ENCODE data around the gene FILIP1L. TPM values are rescaled to one million over a fixed set of nuclear protein-coding genes. Genes with fewer than 3 reads are reported as not detected.

The FILIP1L gene
- total RNA-seq, 1 experiment from 2014 or later, result 4.3 TPM

- Histone ChIP-seq H3K36me3 (ENCODE audit: insufficient read depth, low read length, poor library complexity, severe bottlenecking) (no peaks in the 10 kb centered on the region), H3K9me3 (ENCODE audit: low read depth, low read length, poor library complexity, severe bottlenecking) (no peaks in the 10 kb centered on the region), H3K27me3 (replicated peaks; ENCODE audit: insufficient read depth, low read depth, low read length, poor library complexity) (no peaks in the 10 kb centered on the region), H3K4me1 (ENCODE audit: insufficient read depth, low read length, poor library complexity, severe bottlenecking) (no peaks in the 10 kb centered on the region), H3K4me3 (ENCODE audit: low read depth, low read length, poor library complexity, severe bottlenecking) (no peak overlapping the region), H3K27ac (ENCODE audit: low read depth, low read length, poor library complexity, severe bottlenecking) (no peak overlapping the region)
- POLR2A ChIA-PET (ENCODE audit: low non-redundant PET), result no interaction called here
- CTCF ChIA-PET, result no interaction called here
- DNase-seq (ENCODE audit: low spot score), result no peak
- no peak for TF ChIP-seq CTCF (conservative IDR thresholded peaks at IDR 0.05; ENCODE audit: low read depth, low read length)
- no peak for TF ChIP-seq EZH2 (IDR thresholded peaks at IDR 0.05; ENCODE audit: borderline replicate concordance, low read depth, low read length, poor library complexity, severe bottlenecking)
- BruUV-seq (replicated peaks), result no TSS peak
- intact Hi-C loops (cut with micrococcal nuclease; ENCODE audit: unreplicated experiment), result no loop called here
Observed at GRCh38 chr3:99970198-99970597, 144.1 kb downstream of the FILIP1L start.

GRCh38 chr3:99969136-99969535 lies 145.2 kb downstream of the FILIP1L start:
- H3K4me1 ChIP-seq (ENCODE audit: insufficient read depth, low read length, poor library complexity, severe bottlenecking), result no peaks in the 10 kb centered on the region
- H3K27ac ChIP-seq (ENCODE audit: low read depth, low read length, poor library complexity, severe bottlenecking), result no peak overlapping the region
- H3K36me3 ChIP-seq (ENCODE audit: insufficient read depth, low read length, poor library complexity, severe bottlenecking), result no peaks in the 10 kb centered on the region
- H3K27me3 ChIP-seq (replicated peaks; ENCODE audit: insufficient read depth, low read depth, low read length, poor library complexity), result no peaks in the 10 kb centered on the region
- no peak for DNase-seq (ENCODE audit: low spot score)
- no TSS peak for BruUV-seq (replicated peaks)
- no peak overlapping the region for H3K4me3 ChIP-seq (ENCODE audit: low read depth, low read length, poor library complexity, severe bottlenecking)
- TF ChIP-seq EZH2 (IDR thresholded peaks at IDR 0.05; ENCODE audit: borderline replicate concordance, low read depth, low read length, poor library complexity, severe bottlenecking), result no peak
- intact Hi-C loops (cut with micrococcal nuclease; ENCODE audit: unreplicated experiment), result no loop called here
- ChIA-PET POLR2A (ENCODE audit: low non-redundant PET) (no interaction called here), CTCF (no interaction called here)
- H3K9me3 ChIP-seq (ENCODE audit: low read depth, low read length, poor library complexity, severe bottlenecking), result no peaks in the 10 kb centered on the region

GRCh38 chr3:99967796-99968195 lies 146.5 kb downstream of the FILIP1L start:
- ChIA-PET POLR2A (ENCODE audit: low non-redundant PET) (no interaction called here), CTCF (no interaction called here)
- Histone ChIP-seq H3K9me3 (ENCODE audit: low read depth, low read length, poor library complexity, severe bottlenecking) (no peaks in the 10 kb centered on the region), H3K27ac (ENCODE audit: low read depth, low read length, poor library complexity, severe bottlenecking) (no peak overlapping the region), H3K4me3 (ENCODE audit: low read depth, low read length, poor library complexity, severe bottlenecking) (no peak overlapping the region), H3K4me1 (ENCODE audit: insufficient read depth, low read length, poor library complexity, severe bottlenecking) (no peaks in the 10 kb centered on the region), H3K27me3 (replicated peaks; ENCODE audit: insufficient read depth, low read depth, low read length, poor library complexity) (no peaks in the 10 kb centered on the region), H3K36me3 (ENCODE audit: insufficient read depth, low read length, poor library complexity, severe bottlenecking) (no peaks in the 10 kb centered on the region)
- BruUV-seq (replicated peaks), result no TSS peak
- intact Hi-C loops (cut with micrococcal nuclease; ENCODE audit: unreplicated experiment), result no loop called here
- no peak for DNase-seq (ENCODE audit: low spot score)
- TF ChIP-seq EZH2 (IDR thresholded peaks at IDR 0.05; ENCODE audit: borderline replicate concordance, low read depth, low read length, poor library complexity, severe bottlenecking) (no peak), CTCF (conservative IDR thresholded peaks at IDR 0.05; ENCODE audit: low read depth, low read length) (no peak)

- Histone ChIP-seq H3K9me3 (ENCODE audit: low read depth, low read length, poor library complexity, severe bottlenecking) (no peaks in the 10 kb centered on the region), H3K27me3 (replicated peaks; ENCODE audit: insufficient read depth, low read depth, low read length, poor library complexity) (no peaks in the 10 kb centered on the region), H3K4me3 (ENCODE audit: low read depth, low read length, poor library complexity, severe bottlenecking) (no peak overlapping the region), H3K4me1 (ENCODE audit: insufficient read depth, low read length, poor library complexity, severe bottlenecking) (no peaks in the 10 kb centered on the region), H3K36me3 (ENCODE audit: insufficient read depth, low read length, poor library complexity, severe bottlenecking) (no peaks in the 10 kb centered on the region), H3K27ac (ENCODE audit: low read depth, low read length, poor library complexity, severe bottlenecking) (no peak overlapping the region)
- TF ChIP-seq EZH2 (IDR thresholded peaks at IDR 0.05; ENCODE audit: borderline replicate concordance, low read depth, low read length, poor library complexity, severe bottlenecking) (no peak), CTCF (conservative IDR thresholded peaks at IDR 0.05; ENCODE audit: low read depth, low read length) (no peak)
- ChIA-PET CTCF (no interaction called here), POLR2A (ENCODE audit: low non-redundant PET) (no interaction called here)
- no peak for DNase-seq (ENCODE audit: low spot score)
- intact Hi-C loops (cut with micrococcal nuclease; ENCODE audit: unreplicated experiment), result no loop called here
- BruUV-seq (replicated peaks), result no TSS peak
Observed at GRCh38 chr3:99966662-99967416, 147.5 kb downstream of the FILIP1L start.
